Erythroblast (primary cell): ENCODE measurements around the gene KRTAP26-1.

Source experiments
- GATA1 ChIP-seq: IDR thresholded peaks from 2 replicates; pipeline ENCODE4 v1.6.1; 2011; ENCODE audit warnings: low read depth, mild to moderate bottlenecking, control low read depth, low read length, moderate library complexity
- POLR2A ChIP-seq: IDR thresholded peaks from 2 replicates; pipeline ENCODE4 v1.6.1; 2011; ENCODE audit warnings: mild to moderate bottlenecking, low read length

GRCh38 chr21:30354308-30355005, 34.3 kb upstream of the KRTAP26-1 start:
- no peak for TF ChIP-seq POLR2A
- TF ChIP-seq GATA1, result no peak
